Right lobe of liver (tissue), 4 donors: ENCODE measurements around the gene ZMAT5.

Experiments used
- POLR2A ChIP-seq: fragments of 450-650 bp; IDR thresholded peaks from one replicate; pipeline ENCODE4 v1.6.1; 2017; ENCODE audit warnings: antibody characterized with exemption, mild to moderate bottlenecking
- TF ChIP-seq, protein P1 (sequence below), 4 donors: fragments of 200-600 bp in 3 of 4; fragments of 450-650 bp in 1 of 4; IDR thresholded peaks; one replicate each; pipeline versions ENCODE4 v1.5.1 to v1.8.0; 2016 to 2022; ENCODE audit warnings: antibody characterized with exemption in 4 of 4, mild to moderate bottlenecking in 2 of 4
- donor health status: DM: no; HTN: no; CAD: no.
- donor health status: DM: no; HTN: no; CAD: no.
- donor health status: DM: no; HTN: yes; CAD: no.

DNA sequence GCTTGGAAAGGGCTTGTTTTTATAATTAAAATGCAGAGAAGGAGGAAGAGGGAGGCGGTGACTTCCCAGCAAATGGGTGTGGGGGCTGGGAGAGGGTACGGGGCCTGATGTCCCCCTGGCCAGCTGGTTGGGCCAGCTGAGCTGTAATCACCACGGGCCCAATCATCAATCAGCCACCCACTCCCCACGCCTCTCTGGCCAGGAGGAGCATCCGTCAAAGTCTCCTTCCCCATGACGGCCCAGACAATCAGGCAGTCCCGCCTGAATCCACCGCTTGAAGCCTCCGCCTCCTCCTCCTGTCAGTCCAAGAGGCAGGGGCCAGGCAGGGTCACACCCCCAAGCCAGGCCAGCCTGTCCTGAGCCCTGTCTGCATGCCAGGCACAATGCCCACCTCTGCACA, 60.3 kb downstream of the ZMAT5 start:
- TF ChIP-seq, protein P1, sequence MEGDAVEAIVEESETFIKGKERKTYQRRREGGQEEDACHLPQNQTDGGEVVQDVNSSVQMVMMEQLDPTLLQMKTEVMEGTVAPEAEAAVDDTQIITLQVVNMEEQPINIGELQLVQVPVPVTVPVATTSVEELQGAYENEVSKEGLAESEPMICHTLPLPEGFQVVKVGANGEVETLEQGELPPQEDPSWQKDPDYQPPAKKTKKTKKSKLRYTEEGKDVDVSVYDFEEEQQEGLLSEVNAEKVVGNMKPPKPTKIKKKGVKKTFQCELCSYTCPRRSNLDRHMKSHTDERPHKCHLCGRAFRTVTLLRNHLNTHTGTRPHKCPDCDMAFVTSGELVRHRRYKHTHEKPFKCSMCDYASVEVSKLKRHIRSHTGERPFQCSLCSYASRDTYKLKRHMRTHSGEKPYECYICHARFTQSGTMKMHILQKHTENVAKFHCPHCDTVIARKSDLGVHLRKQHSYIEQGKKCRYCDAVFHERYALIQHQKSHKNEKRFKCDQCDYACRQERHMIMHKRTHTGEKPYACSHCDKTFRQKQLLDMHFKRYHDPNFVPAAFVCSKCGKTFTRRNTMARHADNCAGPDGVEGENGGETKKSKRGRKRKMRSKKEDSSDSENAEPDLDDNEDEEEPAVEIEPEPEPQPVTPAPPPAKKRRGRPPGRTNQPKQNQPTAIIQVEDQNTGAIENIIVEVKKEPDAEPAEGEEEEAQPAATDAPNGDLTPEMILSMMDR (IDR thresholded peaks at IDR 0.05): no peak
- TF ChIP-seq POLR2A: no peak
